HG03139 (cell line): Measurements from ENCODE around the gene COQ8B.

Source experiments
- ATAC-seq: cut with Tn5 transposase; IDR thresholded peaks from one replicate; pipeline ENCODE4 v1.9.1; 2021; ENCODE audit not compliant: unreplicated experiment

The COQ8B gene

GRCh38 chr19:40691421-40692211 lies 25.1 kb downstream of the COQ8B start:
- no peak for ATAC-seq

DNA sequence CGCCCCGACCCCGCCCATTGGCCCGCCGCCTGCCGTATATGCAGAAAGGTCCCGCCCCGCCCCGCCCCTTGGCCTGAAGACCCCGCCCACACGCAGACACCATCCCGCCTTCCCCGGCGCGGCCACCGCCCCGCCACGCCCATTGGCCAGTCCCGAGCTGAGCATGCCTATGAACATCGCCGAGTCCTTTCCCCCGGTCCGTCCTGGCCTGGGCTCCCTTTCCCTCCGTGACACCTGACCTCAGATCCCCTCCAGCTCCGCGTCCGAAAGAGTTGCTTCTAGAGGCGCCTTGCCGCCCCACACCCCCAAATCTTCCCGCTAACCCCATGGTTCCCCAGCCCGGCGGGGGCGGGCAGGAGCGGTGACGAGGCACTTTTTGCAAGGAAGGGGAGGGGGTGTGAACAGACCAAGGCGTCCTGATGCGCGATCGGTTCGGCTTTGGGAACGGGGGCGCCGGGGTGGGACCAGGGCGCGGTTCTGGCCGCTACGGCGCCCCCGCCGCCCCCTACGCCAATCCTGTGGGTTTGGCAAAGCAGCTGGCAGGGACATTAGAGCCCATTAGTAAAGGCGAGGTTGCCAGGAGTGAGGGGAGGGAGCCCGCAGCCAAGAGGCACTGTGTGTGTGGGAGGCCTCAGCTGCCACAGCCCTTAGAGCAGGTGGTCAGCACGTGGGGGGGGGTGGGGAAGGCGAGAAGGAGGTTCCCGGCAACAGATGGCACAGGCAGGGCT lies 25.8 kb downstream of the COQ8B start:
- peak; percentile 36 for ATAC-seq

DNA sequence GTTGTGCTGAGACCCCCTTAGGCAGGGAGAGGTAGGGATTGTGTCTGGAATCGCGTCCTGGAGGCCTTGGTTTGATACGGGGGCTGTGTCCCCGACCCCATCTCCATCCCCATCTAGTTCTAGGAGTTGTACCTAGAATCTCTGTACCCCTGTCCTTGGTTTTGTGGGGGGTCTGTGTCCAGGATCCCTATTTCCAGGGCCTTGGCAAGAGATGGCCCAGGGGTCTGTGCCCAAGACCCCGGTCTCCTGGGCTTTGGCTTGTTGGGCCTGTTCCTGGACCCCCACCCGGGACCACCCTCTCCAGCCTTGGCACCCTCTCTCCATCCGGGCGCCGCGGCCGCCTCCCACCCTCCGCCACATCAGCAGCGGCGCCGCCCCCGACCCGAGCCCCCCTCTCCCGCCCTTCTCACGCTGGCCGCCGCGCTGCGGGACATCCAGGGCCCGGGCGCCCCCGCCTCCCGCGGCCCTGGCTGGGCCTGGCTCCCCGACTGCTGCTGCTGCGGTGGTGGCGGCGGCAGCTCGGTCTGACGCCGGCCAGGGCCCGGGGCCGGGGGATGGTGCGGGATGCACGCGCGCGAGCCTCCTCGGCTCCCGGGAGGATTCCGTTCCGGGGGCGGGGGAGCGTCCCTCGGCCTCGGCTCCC lies 26.5 kb downstream of the COQ8B start, which contains the start of gene NUMBL:
NUMBL (minus strand) TSS at position 602 of the 643 bp plus-strand sequence; CDS start at position 434, 168 bp downstream.
- ATAC-seq = no peak

DNA sequence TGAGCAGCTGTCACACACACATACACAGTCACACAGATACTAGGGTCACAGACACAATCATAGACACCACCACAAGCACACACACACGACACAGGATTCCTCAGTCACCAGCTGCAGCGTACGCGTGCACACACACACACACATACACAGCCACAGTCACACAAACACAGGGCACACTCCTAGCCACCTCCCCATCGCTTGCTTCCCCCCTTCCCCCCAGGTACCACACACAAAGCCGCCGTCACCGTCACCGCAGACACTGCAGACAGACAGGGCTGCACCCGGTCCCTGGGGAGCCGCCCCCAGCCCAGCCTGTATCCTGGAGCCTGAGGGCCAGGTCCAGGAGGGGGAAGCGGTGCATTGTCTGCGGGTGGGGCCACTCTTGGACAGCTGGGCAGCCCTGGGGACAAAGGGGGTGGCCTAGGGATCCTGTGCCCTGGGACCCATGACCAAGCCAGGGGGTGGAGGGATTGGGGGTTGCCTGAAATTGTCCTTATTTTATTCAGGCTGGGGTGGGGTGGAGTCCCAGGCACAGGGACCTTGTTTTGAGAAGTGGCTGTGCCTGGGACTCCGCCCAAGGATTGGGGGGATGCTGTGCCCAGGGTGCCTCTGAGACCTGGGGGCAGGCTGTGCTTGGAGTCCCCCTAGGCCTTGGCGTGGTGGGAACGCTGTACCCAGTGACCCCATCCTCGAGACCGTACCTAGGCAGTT lies 27.2 kb downstream of the COQ8B start:
- no peak for ATAC-seq

DNA sequence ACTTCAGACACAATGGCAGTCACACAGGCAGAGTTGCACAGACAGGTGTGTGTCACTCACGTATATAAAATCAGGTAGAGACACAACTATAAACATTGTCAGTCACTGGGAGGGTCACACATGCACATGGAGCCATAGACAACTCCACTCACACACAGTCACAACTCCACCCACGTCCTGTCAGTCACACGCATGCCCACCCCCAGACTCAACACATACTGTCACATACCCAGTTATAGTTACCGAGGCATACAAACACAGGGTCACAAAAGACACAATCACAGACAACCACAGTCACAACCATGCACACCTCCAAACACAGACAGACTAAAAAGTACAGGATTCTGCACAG lies 27.7 kb downstream of the COQ8B start:
- ATAC-seq = no peak

- no peak for ATAC-seq
Measured at GRCh38 chr19:40688309-40688708, 28.4 kb downstream of the COQ8B start.

GRCh38 chr19:40687525-40688016 lies 29.1 kb downstream of the COQ8B start:
- ATAC-seq = no peak

GRCh38 chr19:40686882-40687524 lies 29.7 kb downstream of the COQ8B start:
- ATAC-seq = no peak

GRCh38 chr19:40685563-40685962 lies 31.1 kb downstream of the COQ8B start:
- no peak for ATAC-seq

DNA sequence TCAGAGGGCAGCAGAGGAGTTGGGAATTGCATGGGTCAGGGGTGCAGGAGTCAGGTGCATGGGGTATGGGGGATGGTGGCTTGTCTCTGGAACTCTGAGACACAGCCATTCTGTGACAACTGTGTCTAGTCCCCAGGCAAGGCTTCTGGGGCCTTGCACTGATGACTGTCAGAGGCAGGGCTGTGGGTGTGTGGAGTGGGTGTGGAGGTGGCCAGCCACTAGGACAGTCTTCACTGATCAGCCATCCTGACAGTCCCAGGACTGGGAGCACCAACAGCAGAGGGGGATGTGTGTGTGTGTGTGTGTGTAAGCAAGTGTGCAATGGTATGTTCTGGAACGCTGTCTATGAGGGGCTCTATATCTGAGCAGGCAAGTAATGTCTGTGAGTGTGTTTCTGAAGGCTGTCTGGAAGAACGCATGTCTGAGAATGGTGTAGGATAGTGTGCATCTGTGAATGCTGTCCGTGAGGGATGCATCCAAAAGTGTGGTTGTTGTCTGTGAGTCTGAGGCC lies 31.6 kb downstream of the COQ8B start:
- no peak for ATAC-seq

DNA sequence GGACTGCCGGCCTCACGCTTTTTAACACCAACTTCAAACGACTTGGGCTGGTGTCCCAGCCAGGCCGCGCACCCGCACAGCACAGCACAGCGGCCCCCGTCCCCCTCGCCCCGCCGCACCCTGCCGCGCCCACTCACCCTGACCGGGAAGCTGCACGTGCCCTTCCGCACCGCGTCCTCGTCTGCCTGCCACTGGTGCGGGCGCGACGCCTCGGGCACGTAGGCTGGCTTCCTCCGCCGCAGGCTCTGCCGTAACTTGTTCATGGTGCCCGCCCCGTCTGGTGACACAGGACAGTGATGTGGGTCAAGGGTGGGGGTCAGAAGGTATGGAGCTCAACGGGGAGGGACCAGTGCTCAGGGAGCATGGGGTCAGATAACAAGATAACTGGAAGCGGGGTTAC lies 32.4 kb downstream of the COQ8B start:
- no peak for ATAC-seq

DNA sequence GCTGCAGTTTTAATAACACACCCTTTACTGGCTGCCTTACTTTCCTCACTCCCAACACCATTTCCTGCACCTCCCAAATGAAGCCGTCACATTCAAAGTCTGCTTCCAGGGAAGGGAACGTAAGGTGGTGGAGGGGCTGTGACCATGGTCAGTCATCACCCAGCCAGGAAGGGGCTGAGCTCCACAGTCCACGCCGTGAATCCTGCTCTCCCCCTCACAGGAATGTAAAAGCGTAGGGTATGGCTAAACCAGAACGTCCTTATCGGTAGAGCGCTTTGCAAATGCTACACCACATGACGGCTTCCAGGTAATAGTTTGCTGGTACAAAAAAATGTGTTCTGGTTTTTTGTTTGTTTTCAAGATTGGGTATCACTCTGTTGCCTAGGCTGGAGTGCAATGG lies 33.2 kb downstream of the COQ8B start:
- ATAC-seq = no peak

GRCh38 chr19:40682431-40682964 lies 34.2 kb downstream of the COQ8B start:
- ATAC-seq = no peak

GRCh38 chr19:40681039-40681438 lies 35.6 kb downstream of the COQ8B start:
- ATAC-seq = no peak

DNA sequence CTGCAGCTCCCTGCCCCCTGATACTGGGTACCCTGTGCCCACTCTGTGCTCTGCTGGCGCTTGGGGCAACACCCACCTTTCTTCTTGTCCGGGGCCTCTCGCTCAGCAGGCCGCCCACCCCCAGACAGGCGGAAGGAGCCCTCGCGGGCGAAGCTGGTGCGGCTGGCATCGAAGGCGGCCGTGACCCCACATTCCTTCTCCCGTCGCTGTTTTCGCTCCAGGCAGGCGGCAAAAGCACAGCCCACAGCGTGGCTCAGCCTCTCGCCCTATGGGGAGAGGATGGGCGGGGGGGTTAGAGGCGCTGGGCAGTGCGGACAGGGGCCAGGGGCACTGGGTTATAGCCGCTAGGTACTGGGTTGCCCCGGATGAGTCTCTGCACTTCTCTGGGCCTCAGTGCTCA lies 39.5 kb downstream of the COQ8B start:
- ATAC-seq = no peak

DNA sequence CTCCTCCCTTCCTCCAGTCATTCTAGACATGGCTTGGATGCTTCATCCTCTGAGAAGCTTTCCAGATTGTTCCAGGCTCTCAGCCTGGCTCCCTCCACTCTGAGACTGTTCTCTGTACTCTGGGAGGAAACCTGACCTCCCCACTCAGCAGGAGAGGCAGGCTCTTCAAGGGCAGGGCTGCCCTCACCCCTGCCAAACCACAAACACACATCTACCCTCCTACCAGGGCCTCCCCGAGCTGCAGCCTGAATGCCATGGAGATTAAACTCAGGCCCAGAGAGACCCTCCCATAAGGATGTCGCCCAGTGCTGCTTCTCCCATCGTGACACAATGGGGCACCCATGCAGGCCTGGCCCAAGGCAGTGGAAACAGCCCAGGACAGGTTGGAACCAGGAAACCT lies 42.4 kb downstream of the COQ8B start:
- no peak for ATAC-seq

- ATAC-seq = no peak
Measured at GRCh38 chr19:40673397-40673796, 43.3 kb downstream of the COQ8B start.

DNA sequence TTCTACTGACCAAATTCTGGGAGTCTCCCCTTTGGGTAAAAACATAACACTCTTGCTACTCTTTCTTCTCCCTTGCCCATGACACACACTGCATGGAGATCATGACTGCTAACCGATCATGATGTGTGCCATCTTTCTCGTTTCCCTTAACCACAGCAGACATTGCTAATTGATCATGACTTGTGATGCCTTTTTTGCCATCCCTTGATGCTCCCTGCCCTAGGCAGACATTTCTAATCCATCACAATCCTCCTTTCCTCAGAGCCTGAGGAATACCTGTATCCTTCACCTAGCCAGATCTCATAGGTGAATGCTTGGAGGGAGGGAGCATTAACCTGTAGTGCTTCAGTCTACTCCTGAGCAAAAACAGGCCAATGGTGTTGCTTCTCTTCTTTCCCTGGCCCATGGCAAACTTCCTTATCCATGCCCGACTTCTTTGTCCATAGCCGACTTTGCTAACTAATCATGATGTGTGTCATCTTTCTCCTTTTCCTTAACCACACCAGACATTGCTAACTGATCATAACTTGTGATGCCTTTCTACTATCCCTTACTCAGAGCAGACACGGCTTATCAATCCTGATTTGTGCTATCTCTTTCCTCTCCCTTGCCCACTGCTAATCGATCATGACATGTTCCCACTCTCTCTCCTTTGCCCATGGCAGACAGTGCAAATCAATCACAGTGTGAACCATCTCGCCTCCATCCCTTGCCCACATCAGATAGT lies 44.0 kb downstream of the COQ8B start:
- ATAC-seq = no peak

- no peak for ATAC-seq
Measured at GRCh38 chr19:40672038-40672437, 44.6 kb downstream of the COQ8B start.

GRCh38 chr19:40671404-40671803 lies 45.3 kb downstream of the COQ8B start:
- no peak for ATAC-seq
